Stimulated activated naive CD8-positive, alpha-beta T cell treated with anti-CD3 and anti-CD28 coated beads, Interleukin-15, amount 100 ng/mL, for 72 hours (primary cell): ENCODE results near the gene FGF18.
"Not testable (repeated sequence)": the region's sequence is repeated elsewhere in the genome, so short reads cannot be mapped to it uniquely, and the experiment has no call there.

Source experiments
- ATAC-seq: fragments of 150-1000 bp; cut with Tn5 transposase; 2 replicates; pipeline ENCODE4 v1.10.0; 2021; ENCODE audit warnings: mild to moderate bottlenecking, moderate library complexity
- DNase-seq, 2 donors: peaks; one replicate each; pipeline ENCODE4 v3.0.0; 2021 to 2022
- H3K27ac Mint-ChIP-seq, 2 donors: one replicate each; pipeline ENCODE4 v1.8.0; 2022; ENCODE audit warnings: mild to moderate bottlenecking in 2 of 2, mixed read lengths in 2 of 2, moderate library complexity in 2 of 2
- H3K27me3 Mint-ChIP-seq: one replicate; pipeline ENCODE4 v1.8.0; 2022; ENCODE audit warnings: mixed read lengths
- H3K4me1 Mint-ChIP-seq: one replicate; pipeline ENCODE4 v1.8.0; 2022; ENCODE audit warnings: mild to moderate bottlenecking, mixed read lengths
- H3K4me3 Mint-ChIP-seq, 2 donors: one replicate each; pipeline ENCODE4 v1.8.0; 2022; ENCODE audit warnings: mild to moderate bottlenecking in 2 of 2, mixed read lengths in 2 of 2, moderate library complexity in 1 of 2
- H3K9me3 Mint-ChIP-seq, 2 donors: one replicate each; pipeline ENCODE4 v1.8.0; 2022; ENCODE audit warnings: mixed read lengths in 2 of 2

FGF18 gene

DNA sequence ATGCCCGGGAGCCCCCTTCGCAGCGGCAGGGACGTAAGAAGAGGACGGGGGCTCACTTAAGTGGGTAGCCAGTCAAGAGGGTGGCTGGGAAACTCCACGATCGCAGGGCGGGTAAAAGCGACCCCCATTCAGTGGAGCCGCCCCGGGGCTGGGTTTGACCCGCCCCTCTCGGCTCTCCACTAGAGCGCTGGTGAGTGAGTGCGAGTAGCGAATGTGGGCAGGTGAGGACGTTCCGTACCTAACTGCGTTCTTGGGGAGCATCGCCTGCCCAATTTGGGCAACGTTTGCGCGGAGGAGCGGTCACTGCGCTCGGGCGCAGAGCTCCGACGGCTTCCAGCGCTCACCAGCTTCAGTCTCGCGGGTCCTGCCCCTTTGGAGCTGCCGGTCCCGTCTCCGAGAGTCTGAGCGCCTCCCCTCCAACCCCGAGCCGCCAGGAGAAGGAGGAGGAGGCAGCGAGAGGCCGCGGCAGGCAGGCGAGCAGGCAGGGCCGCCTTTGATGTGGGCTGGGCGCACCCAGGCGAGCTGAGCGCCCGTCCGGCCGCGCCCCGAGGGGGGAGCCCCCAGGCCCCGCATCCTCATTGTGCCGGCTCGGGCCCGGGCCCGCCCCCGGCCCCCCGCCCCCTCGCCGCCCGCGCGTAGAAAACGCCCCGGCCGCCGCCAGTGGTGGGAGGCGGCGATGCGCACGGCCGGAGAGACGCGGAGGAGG, at the start of gene FGF18:
FGF18 (plus strand) TSS at position 666 of the 706 bp plus-strand sequence. CDS start 553 bp downstream, outside the sequence.
- H3K27ac Mint-ChIP-seq, result no peak within 1 kb of the TSS
- H3K9me3 Mint-ChIP-seq, result no peaks in the 10 kb centered on the region
- peak within 1 kb of the TSS; percentile 82 to 92 for H3K4me3 Mint-ChIP-seq
- H3K4me1 Mint-ChIP-seq, result peaks cover 24% of the 10 kb centered on the region
- peaks cover 50% of the 10 kb centered on the region for H3K27me3 Mint-ChIP-seq
- DNase-seq (peak; percentile 58 to 67), ATAC-seq (peak; percentile 61)

GRCh38 chr5:171369898-171370297, 49.5 kb upstream of the FGF18 start:
- ATAC-seq (no peak), DNase-seq (no peak)
- Mint-ChIP-seq H3K4me1 (peaks cover 5% of the 10 kb centered on the region), H3K27ac (no peak overlapping the region), H3K4me3 (no peak overlapping the region), H3K27me3 (peaks cover 31% of the 10 kb centered on the region), H3K9me3 (no peaks in the 10 kb centered on the region)

- not testable (repeated sequence) for H3K9me3 Mint-ChIP-seq, H3K4me3 Mint-ChIP-seq, DNase-seq
Measured at GRCh38 chr5:171370881-171371280, 48.6 kb upstream of the FGF18 start.

GRCh38 chr5:171371326-171371725, 48.1 kb upstream of the FGF18 start:
- DNase-seq (no peak), ATAC-seq (no peak)
- Mint-ChIP-seq H3K27ac (no peak overlapping the region), H3K4me3 (no peak overlapping the region), H3K9me3 (no peaks in the 10 kb centered on the region), H3K4me1 (peaks cover 5% of the 10 kb centered on the region), H3K27me3 (peaks cover 29% of the 10 kb centered on the region)

More at GRCh38 chr5:171370881-171371280, 48.6 kb upstream of the FGF18 start:
- peaks cover 29% of the 10 kb centered on the region for H3K27me3 Mint-ChIP-seq
- ATAC-seq, H3K27ac Mint-ChIP-seq, H3K4me1 Mint-ChIP-seq: not testable (repeated sequence)

DNA sequence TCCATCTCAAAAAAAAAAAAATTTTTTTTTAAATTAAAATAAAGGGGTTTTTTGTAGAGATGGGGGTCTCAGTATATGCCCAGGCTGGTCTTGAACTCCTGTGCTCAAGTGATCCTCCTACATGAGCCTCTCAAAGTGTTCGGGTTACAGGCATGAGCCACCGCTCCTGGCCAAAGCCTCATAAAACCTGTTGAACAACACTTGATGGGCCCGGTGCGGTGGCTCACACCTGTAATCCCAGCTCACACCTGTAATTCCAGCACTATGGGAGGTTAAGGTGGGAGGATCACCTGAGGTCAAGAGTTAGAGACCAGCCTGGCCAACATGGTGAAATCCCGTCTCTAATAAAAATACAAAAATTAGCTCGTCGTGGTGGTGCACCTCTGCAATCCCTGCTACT, 39.5 kb upstream of the FGF18 start:
- Mint-ChIP-seq H3K4me3 (no peak overlapping the region), H3K27me3 (peaks cover 8% of the 10 kb centered on the region), H3K4me1 (peaks cover 4% of the 10 kb centered on the region), H3K27ac (no peak overlapping the region), H3K9me3 (no peaks in the 10 kb centered on the region)
- ATAC-seq, result no peak
- no peak for DNase-seq

DNA sequence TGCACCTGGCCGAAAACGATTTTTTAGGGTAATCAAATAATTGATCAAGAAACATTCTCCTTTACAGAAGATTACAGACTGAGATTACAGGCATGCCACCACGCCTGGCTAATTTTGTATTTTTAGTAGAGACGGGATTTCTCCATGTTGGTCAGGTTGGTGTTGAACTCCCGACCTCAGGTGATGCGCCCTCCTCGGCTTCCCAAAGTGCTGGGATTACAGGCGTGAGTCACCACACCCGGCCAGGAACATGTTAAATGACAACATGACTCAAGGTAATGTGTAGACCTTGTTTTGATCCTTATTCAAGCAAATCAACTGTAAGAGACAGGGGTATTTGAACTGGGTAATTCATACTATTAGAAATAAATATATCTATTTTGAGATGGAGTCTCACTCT, 35.0 kb upstream of the FGF18 start:
- not testable (repeated sequence) for DNase-seq, H3K4me3 Mint-ChIP-seq, ATAC-seq, H3K9me3 Mint-ChIP-seq, H3K27me3 Mint-ChIP-seq, H3K27ac Mint-ChIP-seq
- peaks cover 37% of the 10 kb centered on the region for H3K4me1 Mint-ChIP-seq

GRCh38 chr5:171384999-171385398, 34.4 kb upstream of the FGF18 start:
- not testable (repeated sequence) for H3K4me3 Mint-ChIP-seq, DNase-seq, H3K9me3 Mint-ChIP-seq, H3K27me3 Mint-ChIP-seq, ATAC-seq
- H3K27ac Mint-ChIP-seq, result peak overlapping the region in 1 of 2 donors; percentile 31
- peaks cover 43% of the 10 kb centered on the region for H3K4me1 Mint-ChIP-seq

DNA sequence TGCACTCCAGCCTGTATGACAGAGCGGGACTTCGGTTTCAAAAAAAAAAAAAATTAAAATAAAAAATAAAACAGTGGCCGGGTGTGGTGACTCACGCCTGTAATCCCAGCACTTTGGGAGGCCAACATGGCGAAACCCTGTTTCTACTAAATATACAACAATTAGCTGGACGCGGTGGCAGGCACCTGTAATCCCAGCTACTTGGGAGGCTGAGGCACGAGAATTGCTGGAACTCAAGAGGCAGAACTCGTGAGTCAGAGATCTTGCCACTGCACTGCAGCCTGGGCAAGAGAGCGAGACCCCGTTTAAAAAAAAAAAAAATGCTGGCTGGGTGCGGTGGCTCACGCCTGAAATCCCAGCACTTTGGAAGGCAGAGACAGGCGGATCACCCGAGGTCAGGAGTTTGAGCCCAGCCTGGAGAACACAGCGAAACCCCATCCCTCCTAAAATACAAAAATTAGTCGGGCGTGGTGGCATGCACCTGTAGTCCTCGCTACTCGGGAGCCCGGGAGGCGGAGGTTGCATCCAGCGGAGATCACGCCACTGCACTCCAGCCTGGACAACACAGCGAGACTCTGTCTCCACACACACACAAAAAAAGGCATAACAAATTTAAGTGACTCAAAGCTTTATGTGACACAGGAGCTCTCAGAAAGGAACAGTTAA, 33.3 kb upstream of the FGF18 start:
- Mint-ChIP-seq H3K27me3 (no peaks in the 10 kb centered on the region), H3K9me3 (no peaks in the 10 kb centered on the region), H3K4me3 (peak overlapping the region; percentile 33 to 97), H3K4me1 (peaks cover 54% of the 10 kb centered on the region), H3K27ac (peak overlapping the region in 1 of 2 donors; percentile 100)
- no peak for ATAC-seq
- no peak for DNase-seq

- Mint-ChIP-seq H3K27me3 (no peaks in the 10 kb centered on the region), H3K9me3 (no peaks in the 10 kb centered on the region), H3K4me3 (peak overlapping the region; percentile 90 to 97), H3K4me1 (peaks cover 62% of the 10 kb centered on the region), H3K27ac (peak overlapping the region; percentile 100)
- ATAC-seq (no peak), DNase-seq (no peak)
Measured at GRCh38 chr5:171386861-171387344, 32.5 kb upstream of the FGF18 start.

GRCh38 chr5:171387345-171387969, 32.0 kb upstream of the FGF18 start, which contains the start of gene NPM1:
NPM1 (plus strand) TSS chr5:171387849; CDS start chr5:171387949, 100 bp downstream.
- ATAC-seq (peak; percentile 84), DNase-seq (peak; percentile 98 to 99)
- Mint-ChIP-seq H3K9me3 (no peaks in the 10 kb centered on the region), H3K27me3 (no peaks in the 10 kb centered on the region), H3K4me1 (peaks cover 67% of the 10 kb centered on the region), H3K4me3 (peak within 1 kb of the TSS; percentile 90 to 97), H3K27ac (peak within 1 kb of the TSS; percentile 100)

DNA sequence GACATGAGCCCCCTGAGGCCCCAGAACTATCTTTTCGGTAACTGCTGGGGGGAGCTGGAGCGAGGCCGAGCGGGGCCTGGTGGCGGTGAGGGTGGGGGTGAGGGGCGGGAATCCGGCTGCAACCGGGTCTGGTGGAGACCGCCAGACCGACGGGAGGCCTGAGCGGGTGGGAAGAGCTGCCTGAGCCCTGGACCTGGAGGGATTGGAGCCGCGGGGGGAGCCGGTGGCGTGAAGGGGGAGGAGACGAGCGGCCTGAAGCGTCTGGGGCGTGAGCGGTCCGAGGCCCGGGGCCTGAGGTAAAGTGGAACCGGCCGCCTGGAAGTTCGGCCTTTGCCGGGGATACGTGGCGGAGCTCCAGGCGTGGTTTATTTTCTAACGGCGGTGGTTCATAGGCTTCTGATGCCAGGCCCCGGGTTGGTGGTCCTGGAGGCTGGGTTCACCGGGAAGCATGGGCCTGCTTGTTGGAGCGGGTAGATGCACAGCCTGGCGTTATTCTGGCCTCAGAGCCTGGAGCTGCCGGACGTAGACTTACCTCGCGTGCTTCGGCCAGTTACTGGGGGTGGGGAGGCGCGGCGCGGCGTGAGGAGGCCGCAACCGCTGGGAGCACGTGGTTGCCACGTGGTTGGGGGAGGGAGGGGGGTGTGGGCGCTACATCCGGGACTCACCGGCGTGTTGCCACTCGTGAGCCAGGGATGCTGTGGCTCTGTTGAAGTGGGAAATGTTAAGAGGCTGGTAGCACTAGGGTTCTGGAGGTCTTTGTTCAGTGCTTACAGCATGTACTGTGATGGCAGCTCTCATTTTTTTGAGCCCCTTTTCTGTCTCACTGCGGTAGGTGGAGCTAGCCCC, 31.3 kb upstream of the FGF18 start:
- peaks cover 75% of the 10 kb centered on the region for H3K4me1 Mint-ChIP-seq
- no peaks in the 10 kb centered on the region for H3K27me3 Mint-ChIP-seq
- ATAC-seq, result peak; percentile 67
- peak overlapping the region; percentile 90 to 97 for H3K4me3 Mint-ChIP-seq
- peak; percentile 83 to 88 for DNase-seq
- no peaks in the 10 kb centered on the region for H3K9me3 Mint-ChIP-seq
- peak overlapping the region; percentile 100 for H3K27ac Mint-ChIP-seq

- peak; percentile 68 to 74 for DNase-seq
- H3K4me3 Mint-ChIP-seq, result peak overlapping the region; percentile 90 to 97
- ATAC-seq, result peak; percentile 53
Measured at GRCh38 chr5:171388816-171389168, 30.7 kb upstream of the FGF18 start.

DNA sequence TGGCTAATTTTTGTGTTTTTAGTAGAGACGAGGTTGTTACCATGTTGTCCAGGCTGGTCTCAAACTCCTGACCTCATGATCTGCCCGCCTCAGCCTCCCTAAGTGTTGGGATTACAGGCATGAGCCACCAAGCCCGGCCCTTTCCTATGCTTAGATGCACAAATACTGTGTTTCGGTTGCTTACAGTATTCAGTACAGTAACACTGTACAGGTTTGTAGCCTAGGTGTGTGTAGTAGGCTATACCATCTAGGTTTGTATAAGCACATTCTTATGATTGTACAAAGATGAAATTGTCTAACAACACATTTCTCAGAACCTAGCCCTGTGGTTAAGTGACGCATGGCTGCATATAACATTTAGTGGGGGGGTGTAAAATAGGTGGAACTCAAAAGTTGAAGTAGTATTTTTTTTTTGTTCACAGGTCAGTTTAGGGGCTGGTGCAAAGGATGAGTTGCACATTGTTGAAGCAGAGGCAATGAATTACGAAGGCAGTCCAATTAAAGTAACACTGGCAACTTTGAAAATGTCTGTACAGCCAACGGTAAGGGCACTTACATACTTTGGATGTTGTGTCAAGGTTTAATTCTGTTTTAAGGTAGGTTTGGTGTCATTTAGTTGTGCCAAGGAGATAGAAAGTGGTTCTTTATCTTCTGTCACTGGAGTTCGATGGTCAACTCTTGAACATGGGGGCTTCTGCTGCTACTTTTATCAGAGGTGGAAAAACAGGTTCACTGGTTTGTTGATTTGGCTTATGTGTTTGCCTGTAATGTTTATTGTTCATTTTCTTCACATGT, 28.4 kb upstream of the FGF18 start:
- Mint-ChIP-seq H3K4me3 (peak overlapping the region; percentile 90 to 97), H3K27me3 (no peaks in the 10 kb centered on the region), H3K4me1 (peaks cover 83% of the 10 kb centered on the region), H3K27ac (peak overlapping the region; percentile 86 to 100), H3K9me3 (no peaks in the 10 kb centered on the region)
- peak in 1 of 2 donors; percentile 28 for DNase-seq
- no peak for ATAC-seq

More at GRCh38 chr5:171388816-171389168, 30.7 kb upstream of the FGF18 start:
- H3K4me1 Mint-ChIP-seq, result peaks cover 80% of the 10 kb centered on the region
- H3K9me3 Mint-ChIP-seq, result no peaks in the 10 kb centered on the region
- no peaks in the 10 kb centered on the region for H3K27me3 Mint-ChIP-seq
- H3K27ac Mint-ChIP-seq, result peak overlapping the region; percentile 100

GRCh38 chr5:171391996-171392577, 27.4 kb upstream of the FGF18 start:
- Mint-ChIP-seq H3K4me3 (peak overlapping the region; percentile 62 to 73), H3K27ac (peak overlapping the region; percentile 69 to 95), H3K4me1 (peaks cover 82% of the 10 kb centered on the region), H3K9me3 (no peaks in the 10 kb centered on the region), H3K27me3 (no peaks in the 10 kb centered on the region)
- ATAC-seq (no peak), DNase-seq (no peak)
